Stomach (tissue), 4 donors: ENCODE results near the gene VWA8.

ENCODE experiments used
- CTCF ChIP-seq, 7 experiments: fragments of 450-650 bp in 4 of 7; fragments of 200-600 bp in 3 of 7; sonication (generic) in 3 of 7; IDR thresholded peaks; one replicate each; pipeline ENCODE4 v1.5.1; 2016 to 2019; ENCODE audit warnings: antibody characterized with exemption in 7 of 7, control low read depth in 2 of 7, mild to moderate bottlenecking in 1 of 7
- POLR2A ChIP-seq, 4 donors: fragments of 450-650 bp; IDR thresholded peaks; one replicate each; pipeline ENCODE4 v1.6.1; 2016; ENCODE audit warnings: antibody characterized with exemption in 4 of 4, control low read depth in 2 of 4, mild to moderate bottlenecking in 1 of 4, moderate library complexity in 1 of 4

- TF ChIP-seq CTCF (IDR thresholded peaks at IDR 0.05) = no peak
- TF ChIP-seq POLR2A (IDR thresholded peaks at IDR 0.05) = no peak
Observed at GRCh38 chr13:41822560-41822959, 138.3 kb downstream of the VWA8 start.
